Placental epithelial cell (primary cell): Measurements from ENCODE around the gene CAPSL. TPM values are rescaled to one million over a fixed set of nuclear protein-coding genes. Genes with fewer than 3 reads are reported as not detected.

Source experiments
- small RNA-seq: library from RNA; depleted of rRNA; stranded (forward); fragments of <200 nt; gene quantifications from one replicate; pipeline ENCODE3, GENCODE V24; 2012
- total RNA-seq: library from RNA; depleted of rRNA; stranded (reverse); fragments of >200 nt; gene quantifications from 2 replicates; pipeline ENCODE4 v1.2.3, GENCODE V29; 2012

CAPSL gene
- not detected in 2 replicates for total RNA-seq

GRCh38 chr5:35938568-35939227 is at the start of gene CAPSL:
TSS of gene CAPSL (minus strand) at chr5:35938622. CDS start at chr5:35921120, 17,502 bp downstream.

GRCh38 chr5:35856765-35857351 is 81.6 kb downstream of the CAPSL start, which contains the start of gene IL7R:
TSS of gene IL7R (plus strand) at chr5:35856891. CDS start at chr5:35856978, 87 bp downstream.

Small RNAs within 50 kb of the gene (small RNA-seq; reads per million reads assigned to genes)
- not detected for gene AC112204.1

Other genes with a start within 250 kb of the CAPSL start
- 0.39 TPM in 1 of 2 replicates, not detected in the other for gene IL7R, start 81.7 kb downstream of the CAPSL start, total RNA-seq
- not detected in 2 replicates for gene UGT3A1, start 52.8 kb upstream of the CAPSL start, total RNA-seq
- gene UGT3A2, start 128.3 kb upstream of the CAPSL start, total RNA-seq, result not detected in 2 replicates
- 5.1 and 9.3 TPM in 2 replicates for gene LMBRD2, start 213.3 kb upstream of the CAPSL start, total RNA-seq
- gene SKP2, start 213.5 kb upstream of the CAPSL start, total RNA-seq, result 45.9 and 128 TPM in 2 replicates